ENCODE results near the gene MYCL.

MYCL gene

GRCh38 chr1:39850606-39851216 is 51.0 kb downstream of the MYCL start:
- DNase-seq, result no peak

GRCh38 chr1:39849203-39849602 is 52.5 kb downstream of the MYCL start:
- no peak for DNase-seq

- no peak for DNase-seq
Observed at GRCh38 chr1:39847940-39848339, 53.8 kb downstream of the MYCL start.

- DNase-seq, result no peak
Observed at GRCh38 chr1:39846796-39847195, 54.9 kb downstream of the MYCL start.

- DNase-seq, result no peak
Observed at GRCh38 chr1:39845569-39846566, 55.8 kb downstream of the MYCL start.
